K562 (cell line): ENCODE data around the gene KCNMB3. TPM values are rescaled to one million over a fixed set of nuclear protein-coding genes. Genes with fewer than 3 reads are reported as not detected.

Experiments used
- ATAC-seq: fragments of 200-7000 bp; cut with Tn5 transposase; 3 replicates; pipeline ENCODE4 v1.9.1; 2020; ENCODE audit warnings: moderate library complexity
- BruUV-seq: library from RNA; stranded (reverse); fragments of 400-500 nt; replicated peaks from 2 replicates; lab custom pipeline; 2021; lab: Mats Ljungman, UMichigan
- CTCF ChIA-PET: fragments of 300-600 bp; formaldehyde crosslinking; extraction: SDS; loops from one replicate; lab custom pipeline; 2021; ENCODE audit warnings: low intra/inter-chr PET ratio; lab: Yijun Ruan, JAX
- POLR2A ChIA-PET: fragments of 300-600, 350-650 bp; sonication (Branson Sonifier 250); formaldehyde crosslinking; extraction: SDS; loops from one replicate; lab custom pipeline; 2021; ENCODE audit warnings: antibody characterized with exemption, inconsistent platforms; lab: Yijun Ruan, JAX
- DNase-seq, 4 experiments: peaks; one replicate each; pipeline versions ENCODE4 v3.0.0 to v3.0.0-alpha.2; 2011 to 2018; ENCODE audit warnings: low spot score in 3 of 4, mixed read lengths in 3 of 4; ENCODE audit errors: extremely low read depth in 1 of 4
- FAIRE-seq: peaks from 2 replicates; lab custom pipeline; 2011; peaks lifted over from hg19 to GRCh38; lab: Jason Lieb, UNC
- H2AFZ ChIP-seq: 2 replicates; pipeline ENCODE4 v1.6.0; 2011; ENCODE audit warnings: low read depth, low read length, control low read depth, inconsistent platforms
- H3K27ac ChIP-seq: fragments of 200-600 bp; 3 replicates; pipeline ENCODE4 v1.8.0; 2011; ENCODE audit warnings: low read depth, mild to moderate bottlenecking, control low read depth, inconsistent platforms, low read length, moderate library complexity, mixed read lengths; ENCODE audit errors: extremely low read depth
- H3K27me3 ChIP-seq, 2 experiments: fragments of 300-600 bp in 1 of 2; 2 replicates in 1 of 2; 3 replicates in 1 of 2; pipeline versions ENCODE4 v1.6.0 to v1.8.0; 2011; ENCODE audit warnings: inconsistent platforms in 2 of 2, low read length in 2 of 2, mild to moderate bottlenecking in 1 of 2, mixed read lengths in 1 of 2, moderate library complexity in 1 of 2; ENCODE audit not compliant: control insufficient read depth in 2 of 2, insufficient read depth in 2 of 2
- H3K36me3 ChIP-seq: fragments of 300-600 bp; 3 replicates; pipeline ENCODE4 v1.8.0; 2011; ENCODE audit warnings: mild to moderate bottlenecking, low read length, inconsistent platforms; ENCODE audit not compliant: control insufficient read depth, insufficient read depth
- H3K4me1 ChIP-seq, 2 experiments: fragments of 200-600 bp in 1 of 2; replicated peaks in 1 of 2; 2 replicates in 1 of 2; 3 replicates in 1 of 2; pipeline versions ENCODE4 v1.5.1 to v1.8.0; 2011; ENCODE audit warnings: inconsistent platforms in 2 of 2, low read length in 2 of 2, mild to moderate bottlenecking in 1 of 2, mixed read lengths in 1 of 2, moderate library complexity in 1 of 2; ENCODE audit not compliant: control insufficient read depth in 2 of 2, insufficient read depth in 2 of 2
- H3K4me2 ChIP-seq: 2 replicates; pipeline ENCODE4 v1.6.1; 2011; ENCODE audit warnings: low read length, control low read depth, inconsistent platforms, mixed read lengths; ENCODE audit not compliant: insufficient read depth
- H3K4me3 ChIP-seq: fragments of 200-600 bp; sonication (generic), shearing (Covaris generic); 2 replicates; pipeline ENCODE4 v1.5.1; 2016; ENCODE audit warnings: control low read depth, inconsistent platforms
- H3K79me2 ChIP-seq: fragments of 200-600 bp; 3 replicates; pipeline ENCODE4 v1.8.0; 2011; ENCODE audit warnings: low read length, inconsistent platforms; ENCODE audit not compliant: control insufficient read depth, insufficient read depth
- H3K9ac ChIP-seq, 2 experiments: 2 replicates each; pipeline versions ENCODE4 v1.6.0 to v1.6.1; 2011; ENCODE audit warnings: low read depth in 2 of 2, low read length in 2 of 2, control low read depth in 1 of 2, inconsistent platforms in 1 of 2, mild to moderate bottlenecking in 1 of 2, mixed read lengths in 1 of 2; ENCODE audit not compliant: insufficient read depth in 1 of 2
- H3K9me1 ChIP-seq: one replicate; pipeline ENCODE4 v1.6.0; 2011; ENCODE audit warnings: inconsistent platforms, mild to moderate bottlenecking, low read length, moderate library complexity; ENCODE audit not compliant: control insufficient read depth, insufficient read depth
- H3K9me3 ChIP-seq: replicated peaks from 2 replicates; pipeline ENCODE4 v1.5.1; 2011; ENCODE audit warnings: low read depth, low read length, inconsistent platforms; ENCODE audit not compliant: control insufficient read depth, insufficient read depth
- H4K20me1 ChIP-seq: replicated peaks from 2 replicates; pipeline ENCODE4 v1.6.1; 2011; ENCODE audit warnings: low read length, inconsistent platforms, mixed read lengths; ENCODE audit not compliant: control insufficient read depth, insufficient read depth
- ATF1 ChIP-seq, 2 experiments: fragments of 450-650 bp in 1 of 2; IDR thresholded peaks; 2 replicates each; pipeline ENCODE4 v1.6.1; 2016; ENCODE audit warnings: missing compliant biosample characterization in 1 of 2, missing genetic modification characterization in 1 of 2
- HNRNPLL ChIP-seq: fragments of 200-400 bp; formaldehyde crosslinking; IDR thresholded peaks from 2 replicates; pipeline ENCODE4 v1.6.1; 2017; ENCODE audit warnings: low read length, low read depth, mild to moderate bottlenecking; ENCODE audit not compliant: poor library complexity, severe bottlenecking
- PPARD ChIP-seq: fragments of 250-450 bp; sonication (Bioruptor Pico); IDR thresholded peaks from 2 replicates; pipeline ENCODE4 v1.8.0; 2022; ENCODE audit warnings: inconsistent platforms, mild to moderate bottlenecking, moderate library complexity
- RFX1 ChIP-seq: fragments of 450-650 bp; IDR thresholded peaks from 2 replicates; pipeline ENCODE4 v1.6.1; 2016; ENCODE audit warnings: mild to moderate bottlenecking, moderate library complexity
- SMAD4 ChIP-seq: fragments of 250-450 bp; sonication (Bioruptor Pico); conservative IDR thresholded peaks from 2 replicates; pipeline ENCODE4 v1.8.0; 2021; ENCODE audit warnings: inconsistent platforms, mild to moderate bottlenecking, moderate library complexity
- ZNF311 ChIP-seq: fragments of 250-450 bp; sonication (Bioruptor Pico); IDR thresholded peaks from 2 replicates; pipeline ENCODE4 v1.4.0; 2020; ENCODE audit warnings: mild to moderate bottlenecking, moderate library complexity
- WGBS: fragments of 100-300 bp; shearing (Covaris generic); methylation state at CpG from one replicate; pipeline ENCODE4 v1.1.6; 2016; ENCODE audit warnings: low coverage, mixed read lengths; ENCODE audit not compliant: insufficient coverage; ENCODE audit errors: missing lambda C conversion rate; 5-methylcytosine and 5-hydroxymethylcytosine counted together
- in situ Hi-C: fragments of 300-500 bp; cut with MboI; formaldehyde crosslinking; loops from 4 replicates; pipeline ENCODE4 v1.15.0; 2018; ENCODE audit warnings: inconsistent platforms, mixed read lengths
- intact Hi-C: fragments of 100-400 bp; cut with micrococcal nuclease; formaldehyde crosslinking; loops from 2 replicates; pipeline ENCODE4 v1.14.2; 2022
- polyA plus RNA-seq, 8 experiments: library from polyadenylated mRNA; depleted of rRNA in 4 of 8; stranded (reverse) in 5 of 8; unstranded in 3 of 8; fragments of >200 nt; fragmentation: Nextera tagmentation in 2 of 8; fragmentation: Illumina TruSeq in 1 of 8; extraction: Ambion mirVana in 2 of 8; extraction: Trizol in 1 of 8; gene quantifications; 2 replicates each; pipeline versions ENCODE4 v1.2.1 to v1.2.3, GENCODE V29; 2011 to 2014; ENCODE audit warnings: inconsistent platforms in 1 of 8, missing spikeins in 1 of 8
- total RNA-seq, 7 experiments: library from RNA; depleted of rRNA in 6 of 7; stranded (reverse); fragments of >200 nt in 6 of 7; fragmentation: Illumina TruSeq in 2 of 7; extraction: Trizol in 2 of 7; gene quantifications; 2 replicates each; pipeline versions ENCODE4 v1.2.1 to v1.2.3, GENCODE V29; 2011 to 2021; ENCODE audit warnings: low replicate concordance in 1 of 7
- TF ChIP-seq, protein P1 (sequence below): sonication (generic); formaldehyde crosslinking; IDR thresholded peaks from 2 replicates; pipeline ENCODE4 v1.8.1; 2023; ENCODE audit warnings: mild to moderate bottlenecking, missing genetic modification reagents
- TF ChIP-seq, protein P2 (sequence below): fragments of 250-450 bp; sonication (Bioruptor Pico); IDR thresholded peaks from 2 replicates; pipeline ENCODE4 v1.4.0; 2020
- TF ChIP-seq, protein P3 (sequence below): sonication (generic); formaldehyde crosslinking; IDR thresholded peaks from 2 replicates; pipeline ENCODE4 v1.9.0; 2022; ENCODE audit warnings: mild to moderate bottlenecking, missing genetic modification reagents

The KCNMB3 gene
- total and polyA plus RNA-seq, 9 of the 15 experiments (the other 6 are each of a cell fraction or from before 2014, with no cell fraction given): 7.0 to 21.1 (median 14.3) TPM

DNA sequence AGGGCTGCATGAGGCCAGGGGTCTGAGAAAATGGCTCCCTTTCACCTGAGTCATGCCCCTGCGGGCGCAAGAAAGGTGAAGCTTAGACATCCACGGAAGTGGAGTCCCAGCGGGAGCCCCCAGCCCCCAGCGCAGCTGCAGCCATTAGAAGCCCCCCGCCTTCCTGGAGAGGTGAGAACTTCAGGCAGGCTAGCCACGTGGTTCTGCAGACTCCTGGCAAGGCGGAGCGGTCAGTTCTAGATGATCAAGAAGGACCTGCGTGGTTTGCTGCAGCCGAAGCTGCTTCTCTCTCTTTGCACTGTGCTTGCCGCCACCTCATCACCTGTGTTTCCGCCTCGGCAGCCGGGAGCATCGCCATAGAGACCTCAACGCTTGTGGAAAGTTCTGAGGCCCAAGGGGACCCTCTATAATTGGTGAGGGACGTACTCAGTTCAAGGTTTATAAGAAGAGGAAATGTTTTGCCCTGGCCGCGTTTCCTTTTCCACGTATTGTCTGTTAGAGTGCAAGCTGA is 15.8 kb upstream of the KCNMB3 start:
- Histone ChIP-seq H4K20me1 (no peaks in the 10 kb centered on the region), H3K9ac (peak overlapping the region in 1 of 2 experiments; percentile 18; a peak in 1 of 4 replicates), H2AFZ (peak overlapping the region; percentile 43), H3K27ac (peak overlapping the region; percentile 75; the same call in 1 of the 3 replicates), H3K79me2 (no peaks in the 10 kb centered on the region), H3K27me3 (no peaks in the 10 kb centered on the region), H3K36me3 (no peaks in the 10 kb centered on the region), H3K4me1 (peaks cover 26 to 46% of the 10 kb centered on the region in 2 experiments), H3K9me3 (0 out of 2 replicates have a peak, but pooled peaks cover 4% of the 10 kb centered on the region), H3K9me1 (no peaks in the 10 kb centered on the region), H3K4me2 (peak overlapping the region; percentile 65; the same call in 1 of the 2 replicates), H3K4me3 (no peak overlapping the region)
- FAIRE-seq (no peak), ATAC-seq (no peak), DNase-seq (no peak)
- ChIA-PET CTCF (no interaction called here), POLR2A (interaction anchor here (0.7 to 1.8 kb wide), 3 partner anchors 8 to 35 kb away, joined by 3 to 4 read pairs (median 4); no protein-coding TSS in a partner anchor)
- WGBS: 80% methylated on average over 13 of the region's 21 CpGs
- in situ Hi-C loops (no loop called here), intact Hi-C loops (no loop called here)
- BruUV-seq: no TSS peak
- no peak for TF ChIP-seq ATF1 (CRISPR knock-in tag; IDR thresholded peaks at IDR 0.05)
- no peak for TF ChIP-seq ATF1 (tag; IDR thresholded peaks at IDR 0.05)
- TF ChIP-seq HNRNPLL: no peak
- TF ChIP-seq SMAD4 (CRISPR knock-in tag): 0 out of 2 replicates have a peak, but pooled peaks have one; percentile 44
- peak; percentile 11; the same call in 1 of the 2 replicates for TF ChIP-seq RFX1
- peak; percentile 85 for TF ChIP-seq ZNF311 (CRISPR knock-in tag)
- TF ChIP-seq PPARD (CRISPR knock-in tag): no peak
- TF ChIP-seq, protein P1, sequence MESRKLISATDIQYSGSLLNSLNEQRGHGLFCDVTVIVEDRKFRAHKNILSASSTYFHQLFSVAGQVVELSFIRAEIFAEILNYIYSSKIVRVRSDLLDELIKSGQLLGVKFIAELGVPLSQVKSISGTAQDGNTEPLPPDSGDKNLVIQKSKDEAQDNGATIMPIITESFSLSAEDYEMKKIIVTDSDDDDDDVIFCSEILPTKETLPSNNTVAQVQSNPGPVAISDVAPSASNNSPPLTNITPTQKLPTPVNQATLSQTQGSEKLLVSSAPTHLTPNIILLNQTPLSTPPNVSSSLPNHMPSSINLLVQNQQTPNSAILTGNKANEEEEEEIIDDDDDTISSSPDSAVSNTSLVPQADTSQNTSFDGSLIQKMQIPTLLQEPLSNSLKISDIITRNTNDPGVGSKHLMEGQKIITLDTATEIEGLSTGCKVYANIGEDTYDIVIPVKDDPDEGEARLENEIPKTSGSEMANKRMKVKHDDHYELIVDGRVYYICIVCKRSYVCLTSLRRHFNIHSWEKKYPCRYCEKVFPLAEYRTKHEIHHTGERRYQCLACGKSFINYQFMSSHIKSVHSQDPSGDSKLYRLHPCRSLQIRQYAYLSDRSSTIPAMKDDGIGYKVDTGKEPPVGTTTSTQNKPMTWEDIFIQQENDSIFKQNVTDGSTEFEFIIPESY (CRISPR knock-in tag): peak; percentile 61
- TF ChIP-seq, protein P2, sequence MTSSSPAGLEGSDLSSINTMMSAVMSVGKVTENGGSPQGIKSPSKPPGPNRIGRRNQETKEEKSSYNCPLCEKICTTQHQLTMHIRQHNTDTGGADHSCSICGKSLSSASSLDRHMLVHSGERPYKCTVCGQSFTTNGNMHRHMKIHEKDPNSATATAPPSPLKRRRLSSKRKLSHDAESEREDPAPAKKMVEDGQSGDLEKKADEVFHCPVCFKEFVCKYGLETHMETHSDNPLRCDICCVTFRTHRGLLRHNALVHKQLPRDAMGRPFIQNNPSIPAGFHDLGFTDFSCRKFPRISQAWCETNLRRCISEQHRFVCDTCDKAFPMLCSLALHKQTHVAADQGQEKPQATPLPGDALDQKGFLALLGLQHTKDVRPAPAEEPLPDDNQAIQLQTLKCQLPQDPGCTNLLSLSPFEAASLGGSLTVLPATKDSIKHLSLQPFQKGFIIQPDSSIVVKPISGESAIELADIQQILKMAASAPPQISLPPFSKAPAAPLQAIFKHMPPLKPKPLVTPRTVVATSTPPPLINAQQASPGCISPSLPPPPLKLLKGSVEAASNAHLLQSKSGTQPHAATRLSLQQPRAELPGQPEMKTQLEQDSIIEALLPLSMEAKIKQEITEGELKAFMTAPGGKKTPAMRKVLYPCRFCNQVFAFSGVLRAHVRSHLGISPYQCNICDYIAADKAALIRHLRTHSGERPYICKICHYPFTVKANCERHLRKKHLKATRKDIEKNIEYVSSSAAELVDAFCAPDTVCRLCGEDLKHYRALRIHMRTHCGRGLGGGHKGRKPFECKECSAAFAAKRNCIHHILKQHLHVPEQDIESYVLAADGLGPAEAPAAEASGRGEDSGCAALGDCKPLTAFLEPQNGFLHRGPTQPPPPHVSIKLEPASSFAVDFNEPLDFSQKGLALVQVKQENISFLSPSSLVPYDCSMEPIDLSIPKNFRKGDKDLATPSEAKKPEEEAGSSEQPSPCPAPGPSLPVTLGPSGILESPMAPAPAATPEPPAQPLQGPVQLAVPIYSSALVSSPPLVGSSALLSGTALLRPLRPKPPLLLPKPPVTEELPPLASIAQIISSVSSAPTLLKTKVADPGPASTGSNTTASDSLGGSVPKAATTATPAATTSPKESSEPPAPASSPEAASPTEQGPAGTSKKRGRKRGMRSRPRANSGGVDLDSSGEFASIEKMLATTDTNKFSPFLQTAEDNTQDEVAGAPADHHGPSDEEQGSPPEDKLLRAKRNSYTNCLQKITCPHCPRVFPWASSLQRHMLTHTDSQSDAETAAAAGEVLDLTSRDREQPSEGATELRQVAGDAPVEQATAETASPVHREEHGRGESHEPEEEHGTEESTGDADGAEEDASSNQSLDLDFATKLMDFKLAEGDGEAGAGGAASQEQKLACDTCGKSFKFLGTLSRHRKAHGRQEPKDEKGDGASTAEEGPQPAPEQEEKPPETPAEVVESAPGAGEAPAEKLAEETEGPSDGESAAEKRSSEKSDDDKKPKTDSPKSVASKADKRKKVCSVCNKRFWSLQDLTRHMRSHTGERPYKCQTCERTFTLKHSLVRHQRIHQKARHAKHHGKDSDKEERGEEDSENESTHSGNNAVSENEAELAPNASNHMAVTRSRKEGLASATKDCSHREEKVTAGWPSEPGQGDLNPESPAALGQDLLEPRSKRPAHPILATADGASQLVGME (CRISPR knock-in tag): 0 out of 2 replicates have a peak, but pooled peaks have one; percentile 27
- TF ChIP-seq, protein P3, sequence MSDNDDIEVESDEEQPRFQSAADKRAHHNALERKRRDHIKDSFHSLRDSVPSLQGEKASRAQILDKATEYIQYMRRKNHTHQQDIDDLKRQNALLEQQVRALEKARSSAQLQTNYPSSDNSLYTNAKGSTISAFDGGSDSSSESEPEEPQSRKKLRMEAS: peak; percentile 35; the same call in 1 of the 2 replicates
